GM12872 (cell line): ENCODE results near the gene VEGFB.

Experiments used
- TF ChIP-seq, protein P1 (sequence below): IDR thresholded peaks from 3 replicates; pipeline ENCODE4 v1.5.1; 2011; ENCODE audit warnings: low read depth, mild to moderate bottlenecking, low read length, moderate library complexity; ENCODE audit not compliant: insufficient read depth

VEGFB gene

DNA sequence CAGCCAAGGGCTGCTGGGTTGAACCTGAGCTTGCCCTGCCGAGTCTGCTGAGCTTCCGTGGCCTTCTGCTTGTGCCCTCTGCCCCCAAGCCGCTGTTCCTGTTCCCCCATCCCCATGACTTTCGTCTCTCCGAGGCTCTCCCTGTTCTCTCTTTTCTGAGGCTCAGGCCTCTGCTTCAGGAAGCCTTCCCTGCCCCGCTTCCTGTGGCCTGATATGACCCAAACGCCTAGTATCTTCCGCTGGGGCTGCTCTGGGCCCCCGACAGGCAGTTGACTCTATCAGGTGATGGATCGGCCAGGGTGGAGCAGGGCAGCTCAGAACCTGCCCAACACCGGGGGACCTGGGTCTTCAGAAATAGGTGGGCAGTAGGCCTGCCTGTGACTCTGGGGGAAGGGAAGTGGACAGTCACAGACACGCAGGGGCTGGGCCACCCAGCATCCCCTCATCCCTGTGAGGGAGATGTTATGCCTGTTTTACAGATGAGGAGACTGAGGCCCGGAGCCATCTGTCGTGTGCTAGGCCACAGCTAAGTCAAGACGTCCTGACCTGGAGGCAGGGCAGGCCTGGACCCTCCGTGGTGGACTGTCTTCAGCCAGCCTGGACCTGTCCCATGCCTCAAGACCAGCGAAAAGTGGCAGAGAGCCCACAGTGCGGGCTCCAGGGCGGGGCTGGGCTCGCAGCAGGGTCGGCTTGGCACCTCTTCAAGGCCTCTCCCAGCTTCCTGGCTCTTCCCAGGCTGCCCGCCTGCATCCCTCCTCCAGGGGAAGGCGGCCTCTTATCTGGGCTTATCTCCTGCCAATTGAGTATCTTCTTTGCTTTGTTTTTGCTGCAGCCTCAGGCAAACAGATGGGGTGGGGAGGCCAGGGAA is 33.9 kb downstream of the VEGFB start:
- TF ChIP-seq, protein P1, sequence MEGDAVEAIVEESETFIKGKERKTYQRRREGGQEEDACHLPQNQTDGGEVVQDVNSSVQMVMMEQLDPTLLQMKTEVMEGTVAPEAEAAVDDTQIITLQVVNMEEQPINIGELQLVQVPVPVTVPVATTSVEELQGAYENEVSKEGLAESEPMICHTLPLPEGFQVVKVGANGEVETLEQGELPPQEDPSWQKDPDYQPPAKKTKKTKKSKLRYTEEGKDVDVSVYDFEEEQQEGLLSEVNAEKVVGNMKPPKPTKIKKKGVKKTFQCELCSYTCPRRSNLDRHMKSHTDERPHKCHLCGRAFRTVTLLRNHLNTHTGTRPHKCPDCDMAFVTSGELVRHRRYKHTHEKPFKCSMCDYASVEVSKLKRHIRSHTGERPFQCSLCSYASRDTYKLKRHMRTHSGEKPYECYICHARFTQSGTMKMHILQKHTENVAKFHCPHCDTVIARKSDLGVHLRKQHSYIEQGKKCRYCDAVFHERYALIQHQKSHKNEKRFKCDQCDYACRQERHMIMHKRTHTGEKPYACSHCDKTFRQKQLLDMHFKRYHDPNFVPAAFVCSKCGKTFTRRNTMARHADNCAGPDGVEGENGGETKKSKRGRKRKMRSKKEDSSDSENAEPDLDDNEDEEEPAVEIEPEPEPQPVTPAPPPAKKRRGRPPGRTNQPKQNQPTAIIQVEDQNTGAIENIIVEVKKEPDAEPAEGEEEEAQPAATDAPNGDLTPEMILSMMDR, result no peak

DNA sequence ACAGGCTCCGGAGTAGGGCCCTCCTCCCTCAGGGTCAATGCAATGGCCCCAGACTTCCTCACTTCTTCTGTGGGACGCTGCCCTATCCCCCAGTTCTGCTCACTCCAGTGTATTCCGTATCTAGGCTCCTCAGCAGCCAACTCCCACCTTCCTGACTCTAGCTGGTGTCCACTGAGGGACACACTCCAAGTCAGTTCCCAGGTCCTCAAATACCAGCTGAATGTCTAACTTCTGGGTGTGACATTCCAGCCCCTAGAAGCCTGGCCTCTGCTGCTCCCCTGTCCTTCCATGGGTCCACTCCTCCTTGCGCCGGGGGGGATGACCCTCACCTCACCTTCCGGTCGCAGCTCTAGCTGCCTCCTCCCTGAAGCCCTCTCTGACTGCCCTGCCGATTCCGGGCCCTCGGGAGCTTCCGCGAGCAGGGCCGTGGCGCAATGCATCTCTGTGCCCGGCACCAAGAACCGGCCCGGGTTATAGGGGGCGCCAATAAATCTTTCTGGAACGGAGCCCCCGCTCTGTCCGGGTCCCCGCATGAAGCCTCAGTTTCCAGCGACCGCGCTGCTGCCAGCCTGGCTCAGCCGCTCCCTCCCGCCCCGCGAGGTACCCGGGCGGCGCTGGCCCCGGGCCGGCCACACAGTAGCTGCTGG is 34.6 kb downstream of the VEGFB start:
- TF ChIP-seq, protein P1, result no peak

GRCh38 chr11:64269540-64270220 is 35.3 kb downstream of the VEGFB start:
- TF ChIP-seq, protein P1, result no peak

- TF ChIP-seq, protein P1, result no peak
These were observed 40.8 kb downstream of the VEGFB start for GRCh38 chr11:64275031-64275800.

DNA sequence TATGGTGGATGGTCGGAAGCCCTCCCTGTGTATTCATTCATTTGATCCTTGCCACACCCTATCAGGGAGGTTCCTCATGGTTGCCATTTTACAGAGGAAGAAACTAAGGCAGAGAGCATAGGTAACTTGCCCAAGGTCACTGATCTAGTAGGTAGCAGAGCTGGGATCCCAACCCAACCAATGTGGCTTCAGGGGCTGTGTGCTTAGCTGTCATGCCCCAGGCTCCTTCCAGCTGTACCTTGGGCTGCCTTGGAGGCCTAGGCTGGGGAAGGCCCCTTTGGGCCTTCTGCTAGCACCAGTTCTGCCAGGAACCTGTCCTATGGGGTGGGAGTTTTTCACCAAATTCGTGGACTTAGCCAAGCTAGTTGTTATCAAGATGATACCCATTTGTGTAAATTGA is 41.5 kb downstream of the VEGFB start:
- TF ChIP-seq, protein P1, result no peak

GRCh38 chr11:64276653-64277431 is 42.5 kb downstream of the VEGFB start:
- TF ChIP-seq, protein P1, result no peak
